Activated CD4-positive, alpha-beta T cell treated with anti-CD3 and anti-CD28 coated beads, Interleukin-2, amount 10 ng/mL, durations not matched to agents 24 days and 14 days (primary cell): ENCODE measurements around the gene MT3. TPM values are rescaled to one million over a fixed set of nuclear protein-coding genes. Genes with fewer than 3 reads are reported as not detected.
A peak's percentile ranks its signal among the peaks of the same experiment; 100 is the strongest.
"Not testable (repeated sequence)": the region's sequence is repeated elsewhere in the genome, so short reads cannot be mapped to it uniquely, and the experiment has no call there.

Experiments
- DNase-seq: peaks from one replicate; pipeline ENCODE4 v3.0.0; 2022
- H3K27ac Mint-ChIP-seq: one replicate; pipeline ENCODE4 v1.8.0; 2022; ENCODE audit warnings: mild to moderate bottlenecking, mixed read lengths
- H3K27me3 Mint-ChIP-seq: one replicate; pipeline ENCODE4 v1.8.0; 2022; ENCODE audit warnings: mixed read lengths
- H3K36me3 Mint-ChIP-seq: one replicate; pipeline ENCODE4 v1.8.0; 2022; ENCODE audit warnings: low read depth, mild to moderate bottlenecking, mixed read lengths
- H3K4me1 Mint-ChIP-seq: one replicate; pipeline ENCODE4 v1.8.0; 2021; ENCODE audit warnings: mixed read lengths
- H3K4me3 Mint-ChIP-seq: one replicate; pipeline ENCODE4 v1.8.0; 2022; ENCODE audit warnings: mild to moderate bottlenecking, moderate library complexity, mixed read lengths
- H3K9me3 Mint-ChIP-seq: one replicate; pipeline ENCODE4 v1.8.0; 2021; ENCODE audit warnings: mixed read lengths
- intact Hi-C: fragments of 100-400 bp; cut with micrococcal nuclease; formaldehyde crosslinking; loops from one replicate; pipeline ENCODE4 v1.15.1; 2023
- total RNA-seq: library from RNA; stranded (reverse); gene quantifications from 2 replicates; pipeline ENCODE4 v1.2.3, GENCODE V29; 2022

The MT3 gene
- total RNA-seq, 1 donor from 2014 or later = 9.3 TPM

DNA sequence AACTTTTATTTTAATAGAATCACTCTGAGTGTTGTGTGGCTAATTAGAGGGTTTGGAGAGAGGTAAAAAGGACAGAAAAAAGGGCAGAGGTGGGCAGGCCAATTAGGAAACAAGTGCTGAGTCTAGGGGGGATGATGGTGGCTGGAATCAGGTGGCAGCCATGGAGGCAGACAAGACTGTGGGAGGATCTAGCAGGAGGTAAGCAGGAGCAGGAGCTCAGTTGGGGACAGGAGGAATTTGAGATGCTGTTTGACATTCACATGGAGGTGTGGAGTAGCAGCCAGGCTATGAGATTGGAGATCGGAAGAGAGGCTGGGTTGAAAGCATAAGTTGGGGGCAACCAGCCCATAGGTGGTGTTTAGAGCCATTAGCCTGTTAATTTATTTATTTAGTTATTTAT lies 28.2 kb upstream of the MT3 start:
- Mint-ChIP-seq H3K36me3 (no peaks in the 10 kb centered on the region), H3K4me1 (no peaks in the 10 kb centered on the region), H3K9me3 (no peaks in the 10 kb centered on the region), H3K4me3 (no peak overlapping the region), H3K27ac (no peak overlapping the region), H3K27me3 (peaks cover 27% of the 10 kb centered on the region)
- intact Hi-C loops = no loop called here
- DNase-seq = no peak

DNA sequence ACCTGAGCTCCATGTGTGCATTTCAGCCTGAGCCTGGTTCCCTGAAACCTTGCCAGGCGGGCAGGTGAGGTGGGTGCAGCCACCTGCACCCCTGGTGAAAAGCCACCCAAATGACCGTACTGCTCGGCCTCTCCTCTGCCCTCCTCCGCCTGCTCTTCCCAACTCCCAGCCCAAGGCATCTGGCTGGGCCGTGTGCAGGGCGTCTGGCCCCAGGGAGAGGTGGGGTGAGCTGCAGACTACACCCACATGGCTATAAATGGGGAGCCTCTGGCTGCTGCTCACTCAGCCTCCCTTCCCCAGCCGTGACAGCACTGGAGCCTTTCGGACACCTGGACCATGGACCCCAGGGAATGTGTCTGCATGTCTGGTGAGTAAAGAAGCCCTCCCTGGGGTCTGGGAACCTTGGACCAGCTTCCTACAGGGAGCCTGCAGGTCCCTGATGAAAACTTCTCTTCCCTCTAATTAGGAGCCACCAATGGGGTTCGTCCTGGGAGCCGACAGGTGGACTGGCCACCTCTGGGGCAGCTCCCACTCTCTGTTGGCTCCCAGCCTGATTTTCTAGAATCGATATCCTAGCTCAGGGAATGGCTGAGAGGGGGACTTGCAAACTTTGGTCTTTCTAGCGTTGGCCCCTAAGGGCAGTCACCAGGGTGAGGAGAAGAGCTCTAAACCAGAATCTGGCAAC lies 24.4 kb upstream of the MT3 start, which contains the start of gene MT4:
TSS of gene MT4 (plus strand) at position 281 of the 685 bp plus-strand sequence. CDS start at position 337, 56 bp downstream.
- H3K27ac Mint-ChIP-seq = no peak within 1 kb of the TSS
- H3K36me3 Mint-ChIP-seq = no peaks in the 10 kb centered on the region
- peaks cover 12% of the 10 kb centered on the region for H3K27me3 Mint-ChIP-seq
- H3K9me3 Mint-ChIP-seq = no peaks in the 10 kb centered on the region
- H3K4me1 Mint-ChIP-seq = peaks cover 3% of the 10 kb centered on the region
- intact Hi-C loops = no loop called here
- DNase-seq = no peak
- no peak within 1 kb of the TSS for H3K4me3 Mint-ChIP-seq

DNA sequence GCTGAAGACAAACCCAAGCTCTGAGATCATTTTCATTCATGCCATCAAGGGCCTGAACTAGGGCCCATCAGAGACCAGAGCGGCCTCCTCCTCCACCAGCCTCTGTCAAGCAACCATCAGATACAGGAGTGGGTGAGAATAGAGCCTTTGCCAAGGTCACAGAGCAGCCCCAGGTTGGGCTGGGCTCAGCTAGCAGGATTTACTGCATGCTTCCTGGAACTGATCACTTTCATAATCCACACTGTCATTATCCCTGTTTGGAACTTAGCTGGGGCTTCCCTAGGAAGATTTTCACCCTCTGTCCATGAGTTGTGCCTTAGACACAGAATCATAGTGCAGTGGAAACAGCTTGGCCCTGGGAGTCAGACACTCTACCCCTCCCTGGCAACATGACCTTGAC lies 19.4 kb upstream of the MT3 start:
- no peaks in the 10 kb centered on the region for H3K9me3 Mint-ChIP-seq
- no peaks in the 10 kb centered on the region for H3K36me3 Mint-ChIP-seq
- no peak for DNase-seq
- intact Hi-C loops = loop anchor here (10.0 kb wide), 1 partner anchor 295 kb away; the partner anchor contains the start of gene SLC12A3
- peaks cover 3% of the 10 kb centered on the region for H3K4me1 Mint-ChIP-seq
- no peak overlapping the region for H3K4me3 Mint-ChIP-seq
- no peak overlapping the region for H3K27ac Mint-ChIP-seq
- peaks cover 7% of the 10 kb centered on the region for H3K27me3 Mint-ChIP-seq

DNA sequence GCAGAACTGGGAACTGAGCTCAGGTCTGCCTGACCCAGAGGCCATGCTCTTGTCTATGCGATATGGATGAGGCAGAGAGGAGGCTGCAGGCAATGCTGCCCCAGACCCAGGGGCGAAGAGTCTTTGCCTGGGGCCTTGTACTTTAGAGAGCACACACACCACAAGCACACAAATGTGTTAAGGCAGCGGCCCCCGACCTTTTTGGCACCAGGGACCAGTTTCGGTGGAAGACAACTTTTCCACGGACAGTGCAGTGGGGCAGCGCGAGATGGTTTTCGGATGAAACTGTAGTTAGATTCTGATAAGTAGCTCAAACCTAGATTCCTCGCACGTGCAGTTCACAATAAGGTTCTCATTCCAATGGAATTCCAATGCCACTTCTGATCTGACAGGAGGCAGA lies 17.8 kb upstream of the MT3 start:
- Mint-ChIP-seq H3K27me3 (peaks cover 9% of the 10 kb centered on the region), H3K36me3 (no peaks in the 10 kb centered on the region), H3K4me1 (peaks cover under 1% of the 10 kb centered on the region), H3K27ac (no peak overlapping the region), H3K4me3 (no peak overlapping the region), H3K9me3 (no peaks in the 10 kb centered on the region)
- intact Hi-C loops = loop anchor here (10.0 kb wide), 1 partner anchor 293 kb away; the partner anchor contains the start of gene SLC12A3
- no peak for DNase-seq

DNA sequence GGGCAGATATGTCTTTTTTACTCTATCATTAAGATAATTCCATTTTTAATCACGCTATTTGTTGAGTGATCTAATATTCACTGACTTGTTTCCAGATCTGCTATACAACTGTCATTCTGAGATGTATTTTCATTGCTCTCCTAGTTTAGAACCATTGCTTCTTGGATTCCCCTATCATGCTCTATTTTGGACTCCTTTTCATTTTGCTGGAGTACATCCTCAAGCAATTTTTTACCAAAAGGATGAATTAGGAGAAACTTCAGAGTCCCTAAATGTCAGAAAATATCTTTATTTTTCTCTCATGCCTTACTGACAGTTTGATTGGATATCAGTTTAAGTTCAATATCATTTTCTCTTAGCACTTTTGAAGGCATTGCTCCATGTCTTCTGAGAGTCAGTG lies 14.7 kb upstream of the MT3 start:
- H3K27me3 Mint-ChIP-seq = peaks cover 9% of the 10 kb centered on the region

DNA sequence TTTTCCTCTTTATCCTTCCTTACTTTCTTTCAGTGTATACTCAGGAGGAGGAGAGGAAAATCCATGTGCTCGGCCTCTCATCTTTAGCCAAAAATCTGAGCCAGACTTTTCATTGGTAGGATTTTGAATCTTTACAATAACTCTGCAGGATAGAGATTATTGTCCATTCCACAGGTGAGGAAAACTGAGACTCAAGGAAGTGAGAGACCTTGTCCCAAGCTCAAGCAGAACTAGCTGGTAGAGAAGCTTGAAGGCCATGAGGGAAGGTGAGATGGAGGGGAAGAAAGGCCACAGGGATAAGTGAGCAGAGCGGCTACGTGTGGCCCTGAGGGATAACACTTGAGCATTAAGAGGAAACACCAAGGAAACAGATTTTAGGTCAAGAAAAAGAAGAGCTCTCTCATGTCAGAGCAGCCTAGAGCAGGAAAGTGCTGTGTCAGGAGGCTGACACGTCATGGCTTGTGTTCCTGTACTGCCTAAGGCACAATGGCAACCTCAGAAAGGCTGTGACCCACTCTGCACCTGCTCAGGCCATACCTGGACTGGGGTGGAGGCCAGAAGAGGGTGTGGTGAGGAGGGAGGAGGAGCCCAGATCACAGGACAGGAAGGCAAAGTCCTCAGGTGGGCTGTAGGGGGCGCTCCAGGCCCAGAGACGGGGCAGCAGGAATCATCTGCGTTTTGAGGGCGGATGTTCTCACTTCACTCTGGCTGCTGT lies 12.6 kb upstream of the MT3 start:
- Mint-ChIP-seq H3K27me3 (peaks cover 16% of the 10 kb centered on the region), H3K4me1 (peaks cover 4% of the 10 kb centered on the region), H3K4me3 (no peak overlapping the region), H3K9me3 (no peaks in the 10 kb centered on the region), H3K27ac (no peak overlapping the region), H3K36me3 (no peaks in the 10 kb centered on the region)
- intact Hi-C loops = loop anchor here (1.0 to 10.0 kb wide), 5 partner anchors 24 to 288 kb away; partner anchors contain the start of genes MT1X and SLC12A3
- DNase-seq = peak; percentile 96

More for the DNA sequence above, 14.7 kb upstream of the MT3 start:
- no peaks in the 10 kb centered on the region for H3K36me3 Mint-ChIP-seq
- no peaks in the 10 kb centered on the region for H3K9me3 Mint-ChIP-seq
- intact Hi-C loops = loop anchor here (5.0 to 10.0 kb wide), 2 partner anchors 213 to 290 kb away; partner anchors contain the start of gene SLC12A3
- no peak overlapping the region for H3K4me3 Mint-ChIP-seq
- DNase-seq = no peak
- H3K27ac Mint-ChIP-seq = no peak overlapping the region
- peaks cover 4% of the 10 kb centered on the region for H3K4me1 Mint-ChIP-seq

DNA sequence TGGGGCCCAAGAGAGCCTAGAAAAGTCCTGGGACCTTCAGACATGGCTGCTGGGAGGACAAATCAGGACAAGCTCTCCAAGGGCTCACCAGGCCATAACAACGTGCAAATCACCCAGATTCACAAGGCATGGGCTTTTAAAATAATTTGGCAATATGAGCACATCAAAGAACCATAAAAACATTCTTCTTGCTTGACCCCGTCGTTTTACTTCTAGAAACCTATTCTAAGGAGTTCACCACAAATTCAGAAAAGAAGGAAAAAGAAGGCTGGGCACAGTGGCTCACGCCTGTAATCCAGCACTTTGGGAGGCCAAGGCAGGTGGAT lies 12.1 kb upstream of the MT3 start:
- Mint-ChIP-seq H3K27me3 (peaks cover 19% of the 10 kb centered on the region), H3K4me1 (peaks cover 4% of the 10 kb centered on the region), H3K4me3 (no peak overlapping the region), H3K27ac (no peak overlapping the region), H3K9me3 (no peaks in the 10 kb centered on the region), H3K36me3 (no peaks in the 10 kb centered on the region)
- no peak for DNase-seq
- intact Hi-C loops = loop anchor here (1.0 to 10.0 kb wide), 5 partner anchors 23 to 288 kb away; partner anchors contain the start of genes MT1X and SLC12A3

DNA sequence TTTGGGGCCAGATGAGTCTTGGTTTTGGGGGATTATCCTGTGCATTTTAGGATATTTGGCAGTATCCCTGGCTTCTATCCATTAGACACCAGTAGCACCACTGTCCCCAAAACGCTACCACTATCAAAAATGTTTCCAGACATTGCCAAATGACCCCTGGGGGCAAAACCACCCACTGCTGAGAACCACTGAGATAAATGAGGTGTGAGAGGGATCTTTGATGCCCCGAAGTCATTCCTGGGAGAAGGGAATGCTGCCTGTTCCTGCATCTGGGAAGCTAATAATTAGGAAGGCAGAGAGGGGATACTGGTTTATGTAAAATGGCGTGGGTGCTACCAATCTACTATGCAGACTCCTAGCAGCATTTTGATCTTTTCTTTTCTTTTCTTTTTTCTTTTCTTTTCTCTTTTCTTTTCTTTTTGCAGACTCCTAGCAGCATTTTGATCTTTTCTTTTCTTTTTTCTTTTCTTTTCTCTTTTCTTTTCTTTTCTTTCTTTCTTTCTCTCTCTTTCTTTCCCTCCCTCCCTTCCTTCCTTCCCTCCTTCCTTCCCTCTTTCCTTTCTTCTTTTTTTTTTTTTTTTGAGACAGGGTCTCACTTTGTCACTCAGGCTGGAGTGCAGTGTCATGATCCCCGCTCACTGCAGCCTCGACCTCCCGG lies 8.8 kb upstream of the MT3 start:
- Mint-ChIP-seq H3K36me3 (no peaks in the 10 kb centered on the region), H3K9me3 (no peaks in the 10 kb centered on the region), H3K4me1 (peaks cover 4% of the 10 kb centered on the region), H3K4me3 (no peak overlapping the region), H3K27ac (no peak overlapping the region), H3K27me3 (peaks cover 31% of the 10 kb centered on the region)
- no peak for DNase-seq
- intact Hi-C loops = no loop called here

DNA sequence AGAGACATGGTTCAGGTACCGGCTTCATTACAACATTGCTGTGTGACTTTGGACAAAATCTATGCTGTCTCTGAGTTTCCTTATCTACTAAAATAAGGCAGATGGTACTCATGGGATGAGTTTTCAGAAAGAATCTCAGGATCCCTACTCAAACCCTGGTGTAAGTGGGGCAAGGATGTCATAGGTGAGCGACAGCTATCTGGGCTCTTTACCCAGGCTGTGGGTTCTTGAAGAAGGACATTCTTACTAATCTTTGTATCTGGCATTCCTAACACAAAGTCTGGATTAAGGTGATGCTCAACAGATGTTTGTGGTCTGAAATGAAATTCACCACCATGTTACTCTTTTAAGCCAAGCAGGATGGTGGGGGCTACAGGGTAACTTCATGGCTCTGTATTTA lies 6.4 kb upstream of the MT3 start:
- DNase-seq, H3K4me3 Mint-ChIP-seq, H3K9me3 Mint-ChIP-seq, H3K4me1 Mint-ChIP-seq, intact Hi-C loops, H3K27ac Mint-ChIP-seq, H3K36me3 Mint-ChIP-seq: not testable (repeated sequence)
- peaks cover 43% of the 10 kb centered on the region for H3K27me3 Mint-ChIP-seq

DNA sequence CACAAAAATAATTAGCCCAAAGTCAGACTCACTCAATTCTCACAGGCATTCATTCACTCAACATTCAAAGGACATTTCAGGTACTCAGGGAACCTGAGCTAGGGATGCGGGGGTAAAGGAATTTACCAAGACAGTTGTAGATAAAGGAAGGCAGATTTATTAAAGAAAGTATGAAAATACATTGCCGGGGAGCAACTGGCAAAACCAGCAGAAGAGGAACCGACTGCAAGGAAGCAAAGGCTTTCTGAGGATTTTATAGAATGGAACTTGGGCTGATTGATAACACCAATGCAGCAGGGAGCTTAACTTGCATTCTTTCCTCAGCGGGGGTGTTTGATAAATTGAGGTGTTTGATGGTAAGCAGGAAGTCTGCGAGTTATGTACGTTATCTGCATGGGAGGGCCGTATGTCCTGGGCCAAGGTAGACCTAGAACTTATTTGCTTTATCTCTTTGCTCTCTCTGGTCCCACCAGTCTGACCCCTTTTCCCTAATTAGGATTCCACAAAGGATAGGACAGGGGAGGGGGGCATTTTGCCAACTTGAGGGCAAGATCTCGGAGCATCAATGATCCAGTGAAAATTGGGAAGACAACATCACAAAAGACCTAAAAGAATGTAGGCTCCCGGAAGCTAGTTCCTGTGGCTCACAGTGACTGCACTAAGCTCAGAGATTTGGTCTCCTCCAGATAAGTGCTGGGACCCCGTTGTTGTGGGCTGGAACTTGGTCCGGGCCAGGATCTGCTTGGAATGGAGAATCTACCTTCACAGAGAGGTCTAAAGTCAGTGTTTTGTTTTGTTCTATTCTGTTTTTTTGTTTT lies 5.8 kb upstream of the MT3 start:
- Mint-ChIP-seq H3K27ac (no peak overlapping the region), H3K4me1 (no peaks in the 10 kb centered on the region), H3K9me3 (no peaks in the 10 kb centered on the region), H3K4me3 (no peak overlapping the region), H3K36me3 (no peaks in the 10 kb centered on the region), H3K27me3 (peaks cover 46% of the 10 kb centered on the region)
- intact Hi-C loops = no loop called here
- no peak for DNase-seq

DNA sequence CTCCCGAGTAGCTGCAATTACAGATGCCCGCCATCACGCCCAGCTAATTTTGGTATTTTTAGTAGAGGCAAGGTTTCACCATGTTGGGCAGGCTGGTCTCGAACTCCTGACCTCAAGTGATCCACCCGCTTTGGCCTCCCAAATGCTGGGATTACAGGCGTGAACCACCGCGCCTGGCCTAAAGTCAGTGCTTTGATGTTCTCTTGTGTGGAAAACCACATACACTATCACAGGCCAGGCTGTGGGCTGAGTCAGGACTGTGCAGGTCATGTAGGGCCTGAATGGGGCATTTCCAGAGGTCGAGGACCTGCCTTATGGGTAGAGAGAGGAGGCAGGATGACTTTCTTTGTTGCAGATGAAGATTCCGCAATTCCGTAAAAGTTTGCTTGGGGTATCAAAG lies 5.1 kb upstream of the MT3 start:
- Mint-ChIP-seq H3K4me1 (peaks cover 4% of the 10 kb centered on the region), H3K9me3 (no peaks in the 10 kb centered on the region), H3K36me3 (no peaks in the 10 kb centered on the region), H3K27me3 (peaks cover 50% of the 10 kb centered on the region), H3K4me3 (no peak overlapping the region), H3K27ac (no peak overlapping the region)
- DNase-seq = no peak
- intact Hi-C loops = no loop called here

DNA sequence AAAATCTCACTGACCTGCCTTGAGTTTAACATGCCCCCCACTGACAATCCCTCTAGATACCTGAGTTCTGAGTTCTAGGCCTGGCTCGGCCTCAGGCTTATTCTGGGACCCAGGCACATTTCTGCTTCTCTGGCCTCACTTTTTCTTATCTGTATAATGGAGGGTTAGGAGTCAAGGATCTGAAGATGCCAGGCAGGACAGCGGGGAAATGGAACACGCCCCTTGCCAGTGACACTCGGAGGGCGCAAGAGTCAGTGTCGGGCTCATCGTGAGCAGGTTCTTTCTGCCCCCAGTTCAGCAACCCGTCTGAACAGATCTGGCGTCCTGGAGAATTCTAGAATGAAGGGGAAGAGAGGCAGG lies 567 bp upstream of the MT3 start:
- no peaks in the 10 kb centered on the region for H3K9me3 Mint-ChIP-seq
- H3K27ac Mint-ChIP-seq = peak overlapping the region; percentile 48
- no peak for DNase-seq
- H3K36me3 Mint-ChIP-seq = no peaks in the 10 kb centered on the region
- peaks cover 42% of the 10 kb centered on the region for H3K27me3 Mint-ChIP-seq
- intact Hi-C loops = no loop called here
- peak overlapping the region; percentile 88 for H3K4me3 Mint-ChIP-seq
- H3K4me1 Mint-ChIP-seq = peaks cover 15% of the 10 kb centered on the region

DNA sequence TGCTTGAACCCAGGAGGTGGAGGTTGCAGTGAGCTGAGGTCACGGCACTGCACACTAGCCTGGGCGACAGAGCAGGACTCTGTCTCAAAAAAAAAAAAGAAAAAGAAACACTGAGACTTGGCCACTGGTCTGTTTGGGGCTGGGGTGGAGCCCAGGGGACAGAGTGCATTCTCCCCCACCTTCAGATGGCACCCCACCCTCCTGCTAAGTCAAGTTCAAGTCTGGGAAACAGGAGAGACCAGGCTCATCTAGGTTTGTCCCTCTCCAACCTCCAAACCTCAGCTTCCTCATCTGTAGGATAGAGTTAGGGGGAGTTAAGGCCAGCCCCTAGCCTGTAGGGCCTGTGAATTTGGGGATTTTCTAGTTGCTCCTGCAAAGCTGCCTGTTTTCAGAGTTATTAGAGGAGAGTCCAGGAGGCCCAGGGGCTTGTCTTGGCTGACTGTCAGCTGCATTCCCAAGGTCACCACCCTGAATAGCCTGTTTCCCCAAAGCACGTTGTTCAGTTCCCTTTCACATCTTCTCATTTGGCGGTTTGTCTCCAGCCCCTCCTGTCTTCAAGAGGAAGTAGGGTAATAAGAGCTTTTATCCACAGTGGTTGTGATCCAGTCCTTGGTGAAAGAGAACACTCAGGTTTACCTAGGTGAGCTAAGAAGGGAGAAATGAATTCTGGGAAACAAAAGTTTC lies 2.2 kb downstream of the MT3 start:
- no peak overlapping the region for H3K27ac Mint-ChIP-seq
- no peak overlapping the region for H3K4me3 Mint-ChIP-seq
- H3K9me3 Mint-ChIP-seq = no peaks in the 10 kb centered on the region
- DNase-seq = no peak
- intact Hi-C loops = no loop called here
- H3K36me3 Mint-ChIP-seq = no peaks in the 10 kb centered on the region
- peaks cover 15% of the 10 kb centered on the region for H3K4me1 Mint-ChIP-seq
- H3K27me3 Mint-ChIP-seq = peaks cover 31% of the 10 kb centered on the region
